Stimulated activated CD8-positive, alpha-beta memory T cell treated with anti-CD3 and anti-CD28 coated beads, Interleukin-15, amount 100 ng/mL, for 1 hour (primary cell): ENCODE data around the gene MGAT5B.
"Not testable (repeated sequence)": the region's sequence is repeated elsewhere in the genome, so short reads cannot be mapped to it uniquely, and the experiment has no call there.

Experiments
- DNase-seq: peaks from one replicate; pipeline ENCODE4 v3.0.0-alpha.2; 2020; ENCODE audit warnings: low read depth

MGAT5B gene

DNA sequence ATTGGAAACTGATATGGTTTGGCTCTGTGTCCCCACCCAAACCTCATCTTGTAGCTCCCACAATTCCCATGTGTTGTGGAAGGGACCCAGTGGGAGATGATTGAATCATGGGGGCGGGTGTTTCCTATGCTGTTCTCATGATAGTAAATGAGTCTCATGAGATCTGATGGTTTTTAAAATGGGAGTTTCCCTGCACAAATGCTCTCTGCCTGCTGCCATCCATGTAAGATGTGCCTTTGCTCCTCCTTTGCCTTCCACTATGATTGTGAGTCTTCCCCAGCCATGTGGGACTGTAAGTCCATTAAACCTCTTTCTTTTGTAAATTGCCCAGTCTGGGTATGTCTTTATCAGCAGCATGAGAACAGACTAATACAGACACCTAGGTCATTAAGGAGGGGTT lies 109.8 kb downstream of the MGAT5B start:
- DNase-seq, result not testable (repeated sequence)

DNA sequence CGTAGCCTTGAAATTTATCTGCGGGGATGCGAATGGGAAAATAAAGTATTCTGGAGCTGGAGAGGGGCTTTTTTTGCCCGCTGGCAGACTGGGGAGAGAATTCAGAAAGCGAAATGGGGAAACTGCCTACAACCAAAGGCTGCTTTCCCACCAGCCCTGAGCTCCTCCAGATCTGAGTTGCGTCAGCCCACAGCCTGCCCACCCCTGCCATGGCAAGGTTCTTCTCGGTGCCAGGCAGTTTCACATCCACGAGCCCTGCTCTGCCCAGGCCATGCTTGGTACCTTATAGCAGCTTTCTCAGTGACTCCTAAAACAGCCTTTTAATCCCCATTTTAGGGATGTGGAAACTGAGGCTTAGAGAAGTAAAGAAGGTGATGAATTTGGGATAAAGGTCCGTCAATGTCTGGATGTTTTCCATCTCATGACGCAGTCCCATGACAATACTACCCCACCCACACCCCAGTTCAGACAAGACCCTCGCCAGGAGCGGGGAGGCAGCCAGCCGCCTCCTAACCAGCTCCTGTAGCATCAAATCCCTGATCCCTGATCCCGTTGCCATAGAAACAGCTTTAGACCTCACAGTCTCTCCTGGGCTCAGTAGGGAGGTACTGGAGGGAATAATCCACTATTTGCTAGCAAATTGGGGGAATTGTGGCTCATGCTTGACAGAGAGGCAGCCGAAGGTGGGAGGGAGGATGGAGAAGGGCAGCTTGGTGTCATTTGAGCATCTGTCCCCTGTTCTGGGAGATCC lies 113.5 kb downstream of the MGAT5B start:
- DNase-seq, result no peak

DNA sequence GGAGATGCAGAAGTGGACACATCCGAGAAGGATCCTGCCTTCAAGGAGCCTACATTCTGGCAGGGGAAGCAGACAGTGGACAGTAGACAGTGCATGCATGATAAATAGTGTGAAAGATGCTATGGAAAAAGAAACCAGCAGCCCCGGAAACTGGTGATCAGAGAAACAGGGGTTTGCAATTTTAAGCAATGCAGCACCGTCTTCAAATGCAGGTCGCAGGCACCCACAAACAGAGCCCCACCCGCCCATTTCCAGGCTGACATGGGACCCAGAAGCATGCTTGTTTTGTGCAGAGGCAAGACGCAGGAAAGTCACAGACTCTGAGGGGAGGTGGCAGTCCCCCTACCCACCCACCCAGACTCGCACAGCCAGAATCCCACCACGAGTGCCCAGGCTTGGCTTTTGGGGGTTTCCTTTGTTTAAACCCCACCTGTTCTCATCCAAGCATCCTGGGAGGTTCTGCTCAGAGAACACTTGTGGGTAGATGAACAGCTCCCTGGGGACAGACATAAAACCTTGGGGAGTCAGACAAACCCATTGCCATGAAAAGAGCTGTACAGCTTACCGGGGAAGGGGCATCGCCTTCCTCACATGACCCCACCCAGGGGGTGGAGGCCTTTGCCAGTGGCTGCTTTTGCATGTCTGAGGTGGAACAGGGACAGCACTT lies 114.3 kb downstream of the MGAT5B start:
- DNase-seq, result no peak

DNA sequence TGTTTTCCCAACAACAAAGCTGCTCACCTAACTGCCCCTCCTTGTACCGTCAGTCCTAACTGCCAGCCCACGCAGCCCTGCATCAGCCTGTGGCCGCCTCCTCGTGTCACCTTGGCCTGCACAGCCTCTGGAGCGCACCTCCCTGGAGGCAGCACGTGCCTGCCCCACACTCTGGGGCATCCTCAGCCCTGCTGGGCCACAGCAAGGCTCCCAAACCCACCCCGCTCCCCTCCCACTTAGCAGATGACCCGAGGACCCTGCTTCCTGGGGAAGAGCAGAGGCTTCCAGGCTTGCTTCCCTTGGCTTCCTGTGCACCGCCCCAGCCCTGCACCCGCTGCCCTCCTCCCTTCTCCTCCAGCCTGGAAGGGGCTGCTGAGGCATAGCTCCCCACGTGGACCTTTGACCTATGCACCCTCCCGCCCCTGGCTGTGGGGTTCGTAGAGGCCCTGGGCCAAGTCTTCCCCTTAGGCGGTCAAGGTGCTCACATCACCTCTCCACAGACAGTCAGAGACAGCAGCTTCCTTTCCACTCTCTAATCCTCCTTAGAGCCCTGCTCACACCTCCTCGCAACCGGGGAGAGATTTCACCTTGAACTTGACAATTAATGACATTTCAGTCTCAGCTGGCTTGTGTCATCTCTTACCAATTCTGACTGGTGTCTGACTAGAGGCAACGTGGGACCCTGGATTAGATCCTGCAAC lies 115.0 kb downstream of the MGAT5B start:
- no peak for DNase-seq

DNA sequence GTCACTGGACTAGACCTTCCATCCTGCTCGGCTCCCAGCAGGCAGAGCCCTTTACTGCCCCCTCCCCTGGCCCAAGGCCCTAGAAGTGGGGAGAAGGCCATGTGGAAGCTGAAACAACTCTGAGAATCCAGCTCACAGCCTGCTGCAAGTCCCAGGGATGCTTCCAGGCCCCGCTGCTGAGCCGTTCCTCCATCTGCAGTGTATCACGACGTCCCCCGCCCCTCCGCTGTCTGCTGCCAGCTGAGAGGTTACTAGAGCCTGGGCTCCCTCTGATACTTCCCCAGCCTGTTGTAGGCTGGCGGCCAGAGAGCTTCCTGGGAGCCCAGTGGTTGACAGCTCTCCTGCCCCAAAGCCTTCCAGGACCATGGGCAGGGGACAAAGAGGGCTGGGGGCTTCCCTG lies 118.2 kb downstream of the MGAT5B start:
- no peak for DNase-seq

DNA sequence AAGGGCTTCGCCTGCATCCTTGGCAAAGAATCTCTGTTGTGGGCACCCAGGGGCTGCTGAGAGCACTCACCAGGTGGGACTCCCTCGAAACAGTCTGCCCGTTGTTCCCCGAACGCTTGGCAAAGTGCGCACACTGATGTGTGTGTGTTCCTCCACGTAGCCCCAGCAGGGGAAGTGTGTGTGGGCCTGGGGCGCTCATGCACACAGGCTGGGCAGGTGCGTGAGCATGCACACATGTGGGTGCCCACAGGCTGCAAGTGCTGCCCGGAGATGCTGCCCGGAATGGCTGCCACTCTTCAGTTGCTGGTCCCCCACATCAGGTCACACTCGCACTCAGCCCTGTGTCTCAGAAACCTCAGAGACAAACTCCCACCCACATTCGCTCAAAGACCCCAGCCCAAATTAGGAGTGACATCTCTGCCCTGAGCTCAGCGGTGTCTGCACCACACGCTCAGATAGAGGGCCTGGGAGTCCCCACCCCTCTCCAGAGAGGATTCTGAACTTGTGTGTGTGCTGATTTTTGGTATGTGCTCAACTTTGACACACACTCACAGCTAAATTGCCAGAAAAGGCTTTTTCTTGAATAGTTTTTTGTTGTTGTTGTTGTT lies 119.4 kb downstream of the MGAT5B start:
- DNase-seq, result no peak

DNA sequence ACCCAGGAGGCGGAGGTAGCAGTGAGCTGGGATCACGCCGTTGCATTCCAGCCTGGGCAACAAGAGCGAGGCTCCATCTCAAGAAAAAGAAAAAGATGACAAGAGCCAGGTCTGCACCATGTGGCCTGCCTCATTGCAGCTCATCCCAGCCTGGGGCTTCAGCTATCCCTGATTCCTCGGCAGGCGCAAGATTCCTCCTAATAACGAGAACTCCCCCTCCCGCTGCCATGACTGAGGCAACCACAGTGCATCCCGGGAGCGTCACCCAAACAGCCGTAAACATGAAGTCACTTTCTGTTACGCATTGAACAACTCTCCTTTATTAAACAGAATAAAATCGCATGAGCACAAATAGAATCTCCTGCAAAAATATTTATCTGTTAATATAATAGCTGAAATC lies 120.6 kb downstream of the MGAT5B start:
- no peak for DNase-seq

DNA sequence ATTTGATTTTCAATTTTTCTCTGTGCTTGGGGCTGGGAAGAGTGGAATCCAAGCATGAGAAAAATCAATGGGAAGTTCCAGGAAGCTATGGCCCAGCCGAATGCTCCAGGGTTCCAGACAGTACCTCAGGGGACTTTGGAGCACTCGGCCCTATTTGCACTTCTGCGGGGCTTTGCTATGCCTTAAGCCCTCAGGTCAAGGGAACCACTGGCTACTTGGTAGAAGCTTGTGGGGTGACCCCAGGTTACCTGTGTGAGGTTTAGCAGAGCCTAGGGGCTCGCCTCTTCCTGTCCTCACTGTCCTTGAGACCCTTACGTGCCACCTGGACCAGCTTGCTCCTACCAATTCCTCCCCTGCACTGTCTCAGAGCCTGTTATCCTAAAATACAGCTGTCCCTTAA lies 121.3 kb downstream of the MGAT5B start:
- no peak for DNase-seq

DNA sequence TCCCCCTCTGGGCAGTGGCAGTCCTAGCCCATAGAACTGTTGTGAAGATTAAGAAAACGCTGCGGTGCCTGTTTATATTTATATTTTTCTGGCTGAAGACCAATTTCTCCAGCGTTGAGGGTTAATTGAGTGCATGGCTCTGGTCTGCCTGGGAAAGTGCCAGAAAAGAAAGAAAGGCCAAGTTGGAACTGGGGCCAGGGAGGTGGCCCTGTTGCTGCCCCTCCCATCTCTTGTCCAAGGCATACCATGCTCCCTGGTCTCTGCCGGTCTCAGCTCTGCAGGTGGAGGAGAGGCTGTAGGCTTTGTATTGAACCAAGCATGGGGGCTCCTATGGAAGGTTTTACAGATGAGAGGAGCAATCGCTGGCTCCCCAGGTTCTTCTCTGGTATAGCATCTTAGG lies 124.7 kb downstream of the MGAT5B start:
- DNase-seq, result no peak

DNA sequence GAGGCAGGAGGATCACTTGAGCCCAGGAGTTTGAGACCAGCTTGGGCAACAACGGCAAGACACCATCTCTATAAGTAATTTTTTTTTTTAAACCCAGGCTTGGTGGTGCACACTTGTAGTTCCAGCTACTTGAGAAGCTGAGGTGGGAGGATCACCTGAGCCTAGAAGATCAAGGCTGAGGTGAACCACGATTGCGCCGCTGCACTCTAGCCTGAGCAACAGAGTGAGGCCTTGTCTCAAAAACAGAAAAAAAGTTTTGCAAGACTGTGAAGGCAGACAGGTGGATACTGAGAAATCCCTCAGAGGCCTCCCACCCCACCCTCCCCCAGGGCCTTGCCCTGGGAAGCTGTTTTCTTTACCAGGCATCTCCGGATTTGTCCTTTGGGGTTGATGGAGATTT lies 125.4 kb downstream of the MGAT5B start:
- no peak for DNase-seq

DNA sequence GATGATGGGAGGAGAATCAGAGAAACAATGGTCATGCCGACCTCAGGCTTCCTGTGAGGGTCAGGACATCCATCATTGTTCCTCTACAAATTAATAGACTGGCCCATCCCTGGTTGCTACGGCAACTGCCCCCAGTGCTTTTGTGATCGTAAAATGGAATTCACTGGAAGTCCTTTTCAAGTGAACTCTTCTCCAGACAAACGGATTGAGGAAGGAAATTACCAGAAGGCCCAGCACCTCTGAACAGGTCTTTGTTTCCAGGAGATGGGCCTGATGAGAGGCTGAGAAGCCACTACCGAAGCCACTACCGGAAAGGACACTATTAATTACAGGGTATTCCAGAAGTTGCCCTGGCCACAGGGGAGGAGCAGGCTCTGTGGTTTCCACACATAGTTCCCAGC lies 126.0 kb downstream of the MGAT5B start:
- DNase-seq, result no peak

DNA sequence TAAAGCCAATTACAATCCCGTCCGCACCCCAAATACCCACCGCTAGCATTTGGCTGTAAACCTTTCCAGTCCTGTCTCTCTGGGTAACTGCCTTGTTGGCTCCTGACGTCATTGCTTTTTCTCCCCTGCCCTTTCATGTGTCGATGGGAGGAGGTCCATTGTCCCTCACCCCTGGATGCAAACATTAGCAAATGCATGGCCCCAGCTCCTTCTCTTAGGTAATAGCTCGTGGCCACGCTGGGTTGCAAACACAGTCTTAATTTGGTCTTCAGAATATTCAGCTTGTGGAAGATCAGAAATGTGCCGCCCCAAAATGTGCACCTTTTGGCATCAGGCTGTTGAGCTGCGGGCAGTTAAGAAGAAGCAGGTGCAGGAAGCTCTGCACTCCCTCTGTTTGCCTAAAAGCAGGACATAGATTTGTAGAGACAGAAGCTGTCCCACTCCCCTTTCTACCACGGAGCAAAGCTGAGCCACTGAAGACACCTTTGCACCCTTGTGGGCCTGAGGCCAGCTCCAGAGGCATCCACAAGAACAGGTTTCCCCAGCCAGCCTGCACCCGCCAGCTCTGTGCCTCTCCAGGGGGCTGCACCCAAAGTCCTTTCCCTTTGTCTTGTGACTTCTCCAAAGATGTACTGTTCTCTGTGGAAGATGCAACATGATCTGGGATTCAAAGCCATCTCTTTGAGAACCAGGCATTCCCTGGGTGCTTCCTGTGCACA lies 127.3 kb downstream of the MGAT5B start:
- no peak for DNase-seq

DNA sequence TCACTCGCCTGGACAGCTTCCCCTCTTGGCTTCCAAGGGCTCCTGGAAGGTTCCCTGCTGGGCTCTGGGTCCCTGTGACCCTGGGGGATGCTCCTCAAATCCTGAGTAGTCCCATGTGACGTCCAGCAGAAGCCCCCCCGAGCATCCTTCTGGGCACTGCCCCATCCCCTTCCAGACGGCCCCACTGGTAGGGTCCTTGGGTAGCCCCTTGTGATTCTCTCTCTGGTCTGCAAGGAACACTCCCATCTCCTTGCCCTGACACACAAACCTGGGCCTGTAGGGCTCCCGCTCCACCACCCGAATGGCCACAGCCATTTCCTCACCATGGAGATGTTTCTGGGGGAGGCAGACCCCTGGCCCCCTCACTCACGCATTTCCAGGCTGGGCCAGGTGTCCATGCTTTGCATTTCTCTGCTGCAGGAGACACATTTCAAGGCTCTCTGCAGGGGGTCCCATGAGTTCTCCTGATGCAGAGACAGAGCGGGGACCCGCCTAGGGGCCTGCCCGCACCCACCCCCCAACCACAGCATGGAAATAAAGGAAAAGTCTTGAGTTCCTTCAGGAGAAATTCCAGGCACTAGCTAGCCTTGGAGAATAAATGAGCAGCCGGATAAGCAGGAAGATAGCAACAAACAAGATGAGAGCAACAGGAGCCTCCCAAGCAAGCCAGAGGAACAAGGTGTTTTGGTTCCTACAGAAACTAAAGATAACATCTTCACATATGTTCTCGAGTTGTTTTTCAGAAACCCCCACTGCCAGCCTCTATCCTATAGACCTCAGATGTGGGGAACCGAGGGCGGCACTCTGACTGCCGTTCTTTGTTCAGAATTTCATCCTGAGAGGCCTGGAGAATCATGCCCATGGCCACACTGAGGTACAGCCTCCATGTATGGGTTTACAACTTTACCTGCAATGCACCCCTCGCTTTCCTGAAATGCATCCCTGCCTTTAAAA lies 128.8 kb downstream of the MGAT5B start:
- DNase-seq, result no peak

DNA sequence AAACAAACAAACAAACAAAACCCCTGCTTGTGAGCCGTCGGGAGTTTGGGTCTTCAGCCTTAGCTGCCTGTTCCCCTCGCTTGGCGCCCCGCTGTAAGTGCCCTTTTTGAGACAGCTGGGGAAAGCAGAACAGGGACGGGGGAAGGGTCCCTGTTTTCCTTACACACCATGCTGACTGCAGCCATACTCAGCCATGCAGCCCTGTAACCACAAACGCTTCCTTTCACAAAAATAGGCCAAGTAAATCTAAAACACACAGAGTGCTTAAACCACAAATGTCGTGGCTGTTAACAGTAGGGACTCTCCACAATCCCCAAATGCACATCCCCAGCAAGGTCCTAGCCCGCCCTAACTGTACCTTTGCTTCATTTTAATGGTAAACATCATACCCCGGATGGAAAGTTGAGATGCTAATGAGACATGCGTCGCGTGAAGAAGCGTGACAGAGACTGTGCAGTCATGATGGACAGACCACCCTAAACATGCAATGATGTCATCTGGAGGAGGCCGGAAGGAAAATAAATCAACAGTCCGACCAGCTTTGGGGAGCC lies 129.9 kb downstream of the MGAT5B start:
- no peak for DNase-seq

DNA sequence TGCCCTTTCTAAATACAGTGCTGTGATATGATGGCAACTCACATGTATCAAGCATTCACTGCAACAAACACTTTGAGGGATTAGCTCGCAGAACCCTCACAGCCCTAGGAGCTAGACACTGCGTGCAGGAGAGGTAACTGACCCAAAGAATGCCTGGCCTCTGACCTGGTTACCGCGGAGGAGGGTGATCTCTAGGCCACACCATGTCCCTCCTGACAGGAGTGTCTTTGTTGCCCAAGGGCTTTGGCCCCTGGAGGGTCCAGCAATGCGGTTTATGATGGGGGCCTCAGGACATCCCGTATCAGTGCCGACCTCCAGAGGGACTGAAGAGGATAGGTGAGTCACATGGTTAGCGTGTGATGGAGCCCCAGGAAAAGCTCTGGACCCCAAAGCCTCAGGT lies 130.6 kb downstream of the MGAT5B start:
- DNase-seq, result no peak
